OCI-LY1 (cell line): ENCODE results near the gene TNN.
"Not testable (repeated sequence)": the region's sequence is repeated elsewhere in the genome, so short reads cannot be mapped to it uniquely, and the experiment has no call there.

ENCODE experiments used
- H2AFZ ChIP-seq: fragments of 200-600 bp; sonication (generic), shearing (Covaris generic); 2 replicates; pipeline ENCODE4 v1.6.0; 2014; ENCODE audit warnings: antibody characterized with exemption, mild to moderate bottlenecking, low read length
- H3F3A ChIP-seq: fragments of 200-600 bp; sonication (generic), shearing (Covaris generic); 2 replicates; pipeline ENCODE4 v1.6.0; 2014; ENCODE audit warnings: mild to moderate bottlenecking, antibody characterized with exemption, low read length, moderate library complexity; ENCODE audit not compliant: insufficient read depth
- H3K27ac ChIP-seq: fragments of 200-600 bp; sonication (generic); 2 replicates; pipeline ENCODE4 v1.5.1; 2014; ENCODE audit warnings: low read length, mixed run types, mild to moderate bottlenecking, low read depth; ENCODE audit not compliant: poor library complexity, severe bottlenecking
- H3K27me3 ChIP-seq: fragments of 200-600 bp; sonication (generic); 2 replicates; pipeline ENCODE4 v1.6.0; 2014; ENCODE audit warnings: antibody characterized with exemption, mild to moderate bottlenecking, low read length, moderate library complexity; ENCODE audit not compliant: insufficient read depth
- H3K36me3 ChIP-seq: fragments of 200-600 bp; sonication (generic); 2 replicates; pipeline ENCODE4 v1.6.1; 2014; ENCODE audit warnings: mild to moderate bottlenecking, antibody characterized with exemption, low read length, moderate library complexity, mixed read lengths; ENCODE audit not compliant: insufficient read depth
- H3K4me1 ChIP-seq: fragments of 200-600 bp; sonication (generic); 2 replicates; pipeline ENCODE4 v1.5.1; 2014; ENCODE audit warnings: mild to moderate bottlenecking, low read length, moderate library complexity; ENCODE audit not compliant: insufficient read depth, severe bottlenecking
- H3K4me2 ChIP-seq: fragments of 200-600 bp; sonication (generic), shearing (Covaris generic); 2 replicates; pipeline ENCODE4 v1.6.1; 2014; ENCODE audit warnings: low read length
- H3K4me3 ChIP-seq: fragments of 200-600 bp; sonication (generic); 2 replicates; pipeline ENCODE4 v1.5.1; 2014; ENCODE audit warnings: low read length, low read depth, mild to moderate bottlenecking, mixed read lengths; ENCODE audit not compliant: poor library complexity, severe bottlenecking
- H3K79me2 ChIP-seq: fragments of 200-600 bp; shearing (Covaris generic); 2 replicates; pipeline ENCODE4 v1.6.1; 2016; ENCODE audit warnings: mixed run types, low read length, mixed read lengths; ENCODE audit not compliant: insufficient read depth
- H3K9ac ChIP-seq: fragments of 200-600 bp; sonication (generic), shearing (Covaris generic); 2 replicates; pipeline ENCODE4 v1.6.1; 2014; ENCODE audit warnings: mild to moderate bottlenecking, low read length, mixed read lengths
- H3K9me2 ChIP-seq: fragments of 200-600 bp; sonication (generic), shearing (Covaris generic); 2 replicates; pipeline ENCODE4 v1.6.1; 2014; ENCODE audit warnings: low read depth, mild to moderate bottlenecking, low read length, mixed read lengths
- H3K9me3 ChIP-seq: fragments of 200-600 bp; shearing (Covaris generic); 2 replicates; pipeline ENCODE4 v1.6.1; 2014; ENCODE audit warnings: low read length, mixed read lengths
- H4K20me1 ChIP-seq: fragments of 200-600 bp; sonication (generic), shearing (Covaris generic); 2 replicates; pipeline ENCODE4 v1.6.0; 2016; ENCODE audit warnings: mild to moderate bottlenecking, low read length; ENCODE audit not compliant: insufficient read depth
- CTCF ChIP-seq: fragments of 200-600 bp; sonication (generic), shearing (Covaris generic); IDR thresholded peaks from 2 replicates; pipeline ENCODE4 v1.5.1; 2017; ENCODE audit warnings: mild to moderate bottlenecking, antibody characterized with exemption, low read length, moderate library complexity, mixed read lengths
- EZH2 ChIP-seq: fragments of 200-600 bp; sonication (generic), shearing (Covaris generic); IDR thresholded peaks from 2 replicates; pipeline ENCODE4 v1.8.0; 2017; ENCODE audit warnings: borderline replicate concordance, mixed run types, mild to moderate bottlenecking, antibody characterized with exemption, low read length, moderate library complexity, mixed read lengths

The TNN gene

GRCh38 chr1:175097361-175097760 lies 29.7 kb downstream of the TNN start:
- Histone ChIP-seq H3K79me2 (no peaks in the 10 kb centered on the region), H2AFZ (no peak overlapping the region), H3K4me2 (no peak overlapping the region), H3K27ac (no peak overlapping the region), H4K20me1 (no peaks in the 10 kb centered on the region), H3K36me3 (no peaks in the 10 kb centered on the region), H3K4me1 (no peaks in the 10 kb centered on the region), H3K9me2 (no peaks in the 10 kb centered on the region), H3K4me3 (no peak overlapping the region), H3K9me3 (no peaks in the 10 kb centered on the region), H3K9ac (no peak overlapping the region), H3K27me3 (no peaks in the 10 kb centered on the region), H3F3A (no peaks in the 10 kb centered on the region)
- TF ChIP-seq CTCF (no peak), EZH2 (no peak)

DNA sequence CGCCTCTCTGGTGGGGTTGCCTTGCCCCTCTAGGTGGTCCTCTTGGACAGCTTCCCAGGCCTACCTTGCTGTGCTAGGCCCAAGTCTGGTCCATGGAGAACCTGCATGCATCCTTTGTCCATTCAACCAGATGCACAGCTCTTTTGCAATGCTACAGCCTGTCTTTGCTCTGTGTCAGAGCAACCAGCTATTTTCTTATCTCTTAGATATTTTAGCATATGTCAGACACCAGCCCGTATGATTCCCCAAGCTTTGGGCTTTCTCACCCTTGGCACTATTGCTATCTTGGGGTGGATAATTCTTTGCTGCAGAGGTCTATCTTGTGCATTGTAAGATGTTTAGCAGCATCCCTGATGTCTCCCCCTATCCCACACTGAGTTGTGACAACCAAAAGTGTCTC lies 32.3 kb downstream of the TNN start:
- Histone ChIP-seq H3K27ac (no peak overlapping the region), H3K9me3 (no peaks in the 10 kb centered on the region), H3K79me2 (no peaks in the 10 kb centered on the region), H3K9me2 (no peaks in the 10 kb centered on the region), H3K27me3 (no peaks in the 10 kb centered on the region), H3F3A (no peaks in the 10 kb centered on the region), H3K36me3 (no peaks in the 10 kb centered on the region), H4K20me1 (no peaks in the 10 kb centered on the region), H3K4me3 (no peak overlapping the region), H3K4me1 (no peaks in the 10 kb centered on the region), H3K4me2 (no peak overlapping the region), H2AFZ (no peak overlapping the region), H3K9ac (no peak overlapping the region)
- TF ChIP-seq EZH2 (no peak), CTCF (no peak)

DNA sequence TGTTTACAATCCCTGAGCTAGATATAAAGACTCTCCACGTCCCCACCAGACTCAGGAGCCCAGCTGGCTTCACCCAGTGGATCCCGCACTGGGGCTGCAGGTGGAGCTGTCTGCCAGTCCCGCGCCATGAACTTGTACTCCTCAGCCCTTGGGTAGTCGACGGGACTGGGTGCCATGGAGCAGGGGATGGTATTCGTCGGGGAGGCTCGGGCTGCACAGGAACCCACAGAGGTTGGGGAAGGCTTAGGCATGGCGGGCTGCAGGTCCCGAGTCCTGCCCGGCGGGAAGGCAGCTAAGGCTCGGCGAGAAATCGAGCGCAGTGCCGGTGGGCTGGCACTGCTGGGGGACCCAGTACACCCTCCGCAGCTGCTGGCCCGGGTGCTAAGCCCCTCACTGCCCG lies 34.5 kb downstream of the TNN start:
- H3K27me3 ChIP-seq, H3K9me3 ChIP-seq, H3K4me1 ChIP-seq, H3K79me2 ChIP-seq, H3K9me2 ChIP-seq, H4K20me1 ChIP-seq, H3K27ac ChIP-seq, H3K4me3 ChIP-seq, H3K9ac ChIP-seq, H3K36me3 ChIP-seq, H3F3A ChIP-seq, H3K4me2 ChIP-seq, H2AFZ ChIP-seq: not testable (repeated sequence)

DNA sequence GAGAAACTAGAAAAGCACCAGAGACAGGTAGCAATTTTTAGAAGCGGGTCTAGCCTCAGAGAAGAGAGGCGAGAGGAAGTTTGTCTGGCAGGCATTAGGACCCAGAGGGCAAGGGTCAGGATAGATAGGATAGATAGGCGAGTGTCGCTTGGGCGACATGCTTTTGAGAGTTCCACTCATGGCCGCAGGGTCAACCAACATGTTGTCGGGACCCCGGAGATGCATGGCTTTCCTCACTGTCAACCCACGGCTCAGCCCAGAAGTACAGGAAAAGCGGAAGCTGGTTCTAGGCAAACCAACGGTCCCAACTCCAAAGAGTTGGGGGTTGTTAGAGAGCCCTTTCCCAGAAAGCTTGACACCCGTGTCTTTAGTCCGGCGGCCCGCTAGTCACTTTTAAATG lies 38.9 kb downstream of the TNN start:
- H4K20me1 ChIP-seq, H3K4me3 ChIP-seq, H3K4me1 ChIP-seq, H2AFZ ChIP-seq, H3K9me2 ChIP-seq, H3K9ac ChIP-seq, H3K79me2 ChIP-seq, H3K4me2 ChIP-seq, H3K36me3 ChIP-seq, H3F3A ChIP-seq, H3K27me3 ChIP-seq, H3K9me3 ChIP-seq, H3K27ac ChIP-seq: not testable (repeated sequence)

GRCh38 chr1:175108331-175108820 lies 40.7 kb downstream of the TNN start:
- H3K27me3 ChIP-seq, H3K27ac ChIP-seq, H3K4me3 ChIP-seq: not testable (repeated sequence)

More at GRCh38 chr1:175108331-175108820, 40.7 kb downstream of the TNN start:
- H3F3A ChIP-seq, H3K9ac ChIP-seq, H3K9me3 ChIP-seq, H4K20me1 ChIP-seq, H3K4me2 ChIP-seq, H3K9me2 ChIP-seq, H3K79me2 ChIP-seq, H3K4me1 ChIP-seq, H2AFZ ChIP-seq, H3K36me3 ChIP-seq: not testable (repeated sequence)
